IPS DF 6.9 (cell line): ENCODE results near the gene CAMKK2.

ENCODE experiments used
- DNase-seq: peaks from one replicate; pipeline ENCODE4 v3.0.0-alpha.2; 2013; ENCODE audit warnings: low read depth, low spot score
- H3K27ac ChIP-seq: one replicate; pipeline ENCODE4 v1.5.1; 2013; ENCODE audit warnings: low read length, control low read depth
- H3K27me3 ChIP-seq: 2 replicates; pipeline ENCODE4 v1.6.1; 2013; ENCODE audit warnings: mild to moderate bottlenecking, low read length; ENCODE audit not compliant: control insufficient read depth, insufficient read depth
- H3K36me3 ChIP-seq: 2 replicates; pipeline ENCODE4 v1.6.1; 2013; ENCODE audit warnings: low read length; ENCODE audit not compliant: control insufficient read depth, insufficient read depth
- H3K4me1 ChIP-seq: 2 replicates; pipeline ENCODE4 v1.6.1; 2013; ENCODE audit warnings: low read length; ENCODE audit not compliant: control insufficient read depth, insufficient read depth
- H3K4me3 ChIP-seq: 2 replicates; pipeline ENCODE4 v1.5.1; 2013; ENCODE audit warnings: mild to moderate bottlenecking, low read length
- H3K9me3 ChIP-seq: 2 replicates; pipeline ENCODE4 v1.6.1; 2013; ENCODE audit warnings: low read length, inconsistent platforms; ENCODE audit not compliant: control insufficient read depth, insufficient read depth
- WGBS: extraction: QIAGEN DNeasy Blood & Tissue Kit; methylation state at CpG from one replicate; pipeline ENCODE4 v1.1.7; 2013; ENCODE audit warnings: mixed read lengths, missing lambda C conversion rate; ENCODE audit not compliant: insufficient read length, insufficient coverage; 5-methylcytosine and 5-hydroxymethylcytosine counted together

Gene CAMKK2

GRCh38 chr12:121279507-121279915 lies 17.0 kb downstream of the CAMKK2 start:
- H3K27ac ChIP-seq = no peak overlapping the region
- H3K4me1 ChIP-seq = peaks cover 2% of the 10 kb centered on the region; the same call in 1 of the 2 replicates
- H3K27me3 ChIP-seq = no peaks in the 10 kb centered on the region
- no peak overlapping the region for H3K4me3 ChIP-seq
- DNase-seq = no peak
- no CpG with 5 or more reads among the region's 10 CpGs for WGBS
- no peaks in the 10 kb centered on the region for H3K36me3 ChIP-seq
- H3K9me3 ChIP-seq = no peaks in the 10 kb centered on the region

- no peaks in the 10 kb centered on the region for H3K27me3 ChIP-seq
- no peak overlapping the region for H3K4me3 ChIP-seq
- DNase-seq = no peak
- H3K9me3 ChIP-seq = no peaks in the 10 kb centered on the region
- H3K4me1 ChIP-seq = peaks cover 2% of the 10 kb centered on the region; the same call in 1 of the 2 replicates
- no CpG with 5 or more reads among the region's 13 CpGs for WGBS
- no peak overlapping the region for H3K27ac ChIP-seq
- H3K36me3 ChIP-seq = 0 out of 2 replicates have a peak, but pooled peaks cover 3% of the 10 kb centered on the region
These were observed 17.5 kb downstream of the CAMKK2 start for GRCh38 chr12:121279071-121279375.

- Histone ChIP-seq H3K9me3 (no peaks in the 10 kb centered on the region), H3K27me3 (no peaks in the 10 kb centered on the region), H3K27ac (no peak overlapping the region), H3K4me3 (no peak overlapping the region), H3K4me1 (peaks cover 2% of the 10 kb centered on the region; the same call in 1 of the 2 replicates), H3K36me3 (0 out of 2 replicates have a peak, but pooled peaks cover 4% of the 10 kb centered on the region)
- no CpG with 5 or more reads among the region's 15 CpGs for WGBS
- DNase-seq = no peak
These were observed 18.1 kb downstream of the CAMKK2 start for GRCh38 chr12:121278169-121279070.

DNA sequence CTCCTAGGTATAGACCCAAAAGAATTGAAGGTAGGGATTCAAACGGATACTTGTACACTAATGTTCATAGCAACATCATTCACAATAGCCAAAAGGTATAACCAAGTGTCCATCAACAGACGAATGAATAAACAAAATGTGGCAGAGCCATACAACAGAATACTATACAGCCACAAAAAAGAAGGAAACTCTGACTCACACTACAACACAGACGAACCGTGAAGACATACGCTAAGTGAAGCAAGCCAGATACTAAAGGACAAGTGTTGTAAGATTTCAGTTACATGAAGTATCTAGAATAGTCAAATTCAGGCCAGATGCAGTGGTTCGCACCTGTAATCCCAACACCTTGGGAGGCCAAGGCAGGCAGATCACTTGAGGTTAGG lies 19.1 kb downstream of the CAMKK2 start:
- Histone ChIP-seq H3K9me3 (no peaks in the 10 kb centered on the region), H3K27me3 (no peaks in the 10 kb centered on the region), H3K4me1 (peaks cover 2% of the 10 kb centered on the region; the same call in 1 of the 2 replicates), H3K36me3 (0 out of 2 replicates have a peak, but pooled peaks cover 4% of the 10 kb centered on the region), H3K4me3 (no peak overlapping the region), H3K27ac (no peak overlapping the region)
- WGBS = no CpG with 5 or more reads among the region's 6 CpGs
- no peak for DNase-seq

GRCh38 chr12:121274036-121274763 lies 22.3 kb downstream of the CAMKK2 start:
- no CpG with 5 or more reads among the region's 35 CpGs for WGBS
- Histone ChIP-seq H3K36me3 (0 out of 2 replicates have a peak, but pooled peaks cover 4% of the 10 kb centered on the region), H3K27me3 (no peaks in the 10 kb centered on the region), H3K9me3 (no peaks in the 10 kb centered on the region), H3K4me3 (no peak overlapping the region), H3K4me1 (no peaks in the 10 kb centered on the region), H3K27ac (no peak overlapping the region)
- no peak for DNase-seq

DNA sequence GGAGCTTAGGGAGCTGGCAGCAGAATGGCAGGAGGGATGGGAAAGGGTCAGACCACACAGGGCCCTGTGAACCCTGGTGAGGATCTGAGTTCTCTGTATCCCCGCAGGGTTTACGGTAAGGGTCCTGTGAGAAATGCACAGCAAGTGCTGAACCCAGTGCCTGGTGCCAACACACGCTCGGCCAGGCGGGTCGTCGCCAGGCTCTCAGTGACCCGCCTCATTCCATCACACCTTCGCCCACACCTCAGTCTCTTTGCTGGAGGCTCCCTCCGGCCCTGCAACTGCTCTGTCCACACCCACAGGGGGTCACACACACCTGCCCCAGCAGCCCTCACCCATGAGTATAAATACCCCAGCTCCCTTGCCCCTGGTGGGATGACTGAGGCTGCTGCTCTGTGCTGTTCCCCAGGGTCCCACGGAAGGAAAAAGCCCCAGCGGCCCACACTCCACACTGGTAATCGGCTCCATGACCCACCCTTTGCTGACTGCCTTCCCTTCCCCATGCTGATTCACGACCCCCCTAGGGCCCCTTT lies 23.1 kb downstream of the CAMKK2 start:
- no peak overlapping the region for H3K27ac ChIP-seq
- H3K36me3 ChIP-seq = peaks cover 6% of the 10 kb centered on the region; the same call in 1 of the 2 replicates
- no peak overlapping the region for H3K4me3 ChIP-seq
- DNase-seq = no peak
- WGBS = no CpG with 5 or more reads among the region's 14 CpGs
- no peaks in the 10 kb centered on the region for H3K4me1 ChIP-seq
- no peaks in the 10 kb centered on the region for H3K27me3 ChIP-seq
- H3K9me3 ChIP-seq = no peaks in the 10 kb centered on the region

- Histone ChIP-seq H3K27ac (no peak overlapping the region), H3K4me3 (no peak overlapping the region), H3K4me1 (no peaks in the 10 kb centered on the region), H3K36me3 (peaks cover 9% of the 10 kb centered on the region), H3K27me3 (no peaks in the 10 kb centered on the region), H3K9me3 (no peaks in the 10 kb centered on the region)
- WGBS = no CpG with 5 or more reads among the region's 1 CpG
- no peak for DNase-seq
These were observed 28.7 kb downstream of the CAMKK2 start for GRCh38 chr12:121267822-121268221.

DNA sequence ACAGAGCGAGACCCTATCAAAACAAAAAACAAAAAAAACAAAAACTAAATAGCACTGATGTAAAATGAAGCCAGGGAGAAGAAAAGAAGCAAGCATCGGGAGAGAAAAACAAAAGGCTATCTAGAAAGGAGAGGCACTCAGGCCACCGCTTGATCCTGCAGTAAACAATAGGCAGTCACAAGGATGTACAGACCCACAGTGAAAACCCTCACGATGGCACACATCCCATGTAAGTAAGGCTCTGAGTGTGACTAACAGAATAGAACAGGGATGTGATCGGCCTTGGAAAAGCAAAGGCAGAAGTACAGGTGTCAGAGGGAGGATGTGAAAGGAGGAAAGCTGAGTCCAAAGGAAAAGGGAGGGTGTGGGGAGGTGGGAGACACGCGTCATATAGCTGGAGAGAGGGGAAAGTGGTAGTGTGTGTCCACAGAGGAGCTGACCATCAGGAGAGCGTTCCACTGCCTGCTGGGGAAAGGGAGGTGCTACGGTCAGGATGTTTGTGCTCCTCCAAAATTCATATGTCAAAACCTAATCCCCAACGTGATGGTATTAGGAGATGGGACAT lies 31.5 kb downstream of the CAMKK2 start:
- no peaks in the 10 kb centered on the region for H3K9me3 ChIP-seq
- WGBS = no CpG with 5 or more reads among the region's 10 CpGs

DNA sequence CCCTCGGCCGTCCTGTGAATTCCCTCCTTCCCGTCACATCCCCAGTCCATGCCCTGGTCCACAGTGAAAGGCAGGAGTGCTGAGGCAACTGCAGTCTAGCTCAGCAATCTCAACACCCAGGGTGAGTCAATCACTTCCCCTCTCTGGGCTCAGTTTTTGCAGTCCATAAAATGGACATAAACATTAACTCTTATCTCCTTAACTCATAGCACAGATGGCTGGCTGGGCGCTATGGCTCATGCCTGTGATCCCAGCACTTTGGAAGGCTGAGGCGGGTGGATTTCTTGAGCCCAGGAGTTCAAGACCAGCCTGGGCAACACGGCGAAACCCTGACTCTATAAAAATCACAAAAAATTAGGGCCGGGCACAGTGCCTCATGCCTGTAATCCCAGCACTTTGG lies 32.4 kb downstream of the CAMKK2 start:
- no peak for DNase-seq
- H3K36me3 ChIP-seq = peaks cover 9% of the 10 kb centered on the region
- no CpG with 5 or more reads among the region's 8 CpGs for WGBS

More for the DNA sequence above, 31.5 kb downstream of the CAMKK2 start:
- Histone ChIP-seq H3K27me3 (no peaks in the 10 kb centered on the region), H3K4me3 (no peak overlapping the region), H3K27ac (no peak overlapping the region), H3K4me1 (no peaks in the 10 kb centered on the region), H3K36me3 (peaks cover 9% of the 10 kb centered on the region)
- DNase-seq = no peak

GRCh38 chr12:121263206-121263935 lies 33.1 kb downstream of the CAMKK2 start:
- peaks cover 7% of the 10 kb centered on the region for H3K36me3 ChIP-seq
- WGBS = no CpG with 5 or more reads among the region's 10 CpGs

More for the DNA sequence above, 32.4 kb downstream of the CAMKK2 start:
- no peaks in the 10 kb centered on the region for H3K4me1 ChIP-seq
- no peaks in the 10 kb centered on the region for H3K9me3 ChIP-seq
- no peak overlapping the region for H3K27ac ChIP-seq
- H3K27me3 ChIP-seq = no peaks in the 10 kb centered on the region
- no peak overlapping the region for H3K4me3 ChIP-seq

More at GRCh38 chr12:121263206-121263935, 33.1 kb downstream of the CAMKK2 start:
- DNase-seq = no peak
- no peaks in the 10 kb centered on the region for H3K27me3 ChIP-seq
- H3K4me3 ChIP-seq = no peak overlapping the region
- no peak overlapping the region for H3K27ac ChIP-seq
- no peaks in the 10 kb centered on the region for H3K9me3 ChIP-seq
- no peaks in the 10 kb centered on the region for H3K4me1 ChIP-seq
